K562 (cell line): ENCODE results near the gene CASR. TPM values are rescaled to one million over a fixed set of nuclear protein-coding genes. Genes with fewer than 3 reads are reported as not detected.

ENCODE experiments used
- ATAC-seq: fragments of 200-7000 bp; cut with Tn5 transposase; 3 replicates; pipeline ENCODE4 v1.9.1; 2020; ENCODE audit warnings: moderate library complexity
- BruUV-seq: library from RNA; stranded (reverse); fragments of 400-500 nt; replicated peaks from 2 replicates; lab custom pipeline; 2021; lab: Mats Ljungman, UMichigan
- CTCF ChIA-PET: fragments of 300-600 bp; formaldehyde crosslinking; extraction: SDS; loops from one replicate; lab custom pipeline; 2021; ENCODE audit warnings: low intra/inter-chr PET ratio; lab: Yijun Ruan, JAX
- POLR2A ChIA-PET: fragments of 300-600, 350-650 bp; sonication (Branson Sonifier 250); formaldehyde crosslinking; extraction: SDS; loops from one replicate; lab custom pipeline; 2021; ENCODE audit warnings: antibody characterized with exemption, inconsistent platforms; lab: Yijun Ruan, JAX
- DNase-seq, 4 experiments: peaks; one replicate each; pipeline versions ENCODE4 v3.0.0 to v3.0.0-alpha.2; 2011 to 2018; ENCODE audit warnings: low spot score in 3 of 4, mixed read lengths in 3 of 4; ENCODE audit errors: extremely low read depth in 1 of 4
- FAIRE-seq: peaks from 2 replicates; lab custom pipeline; 2011; peaks lifted over from hg19 to GRCh38; lab: Jason Lieb, UNC
- H2AFZ ChIP-seq: 2 replicates; pipeline ENCODE4 v1.6.0; 2011; ENCODE audit warnings: low read depth, low read length, control low read depth, inconsistent platforms
- H3K27ac ChIP-seq: fragments of 200-600 bp; 3 replicates; pipeline ENCODE4 v1.8.0; 2011; ENCODE audit warnings: low read depth, mild to moderate bottlenecking, control low read depth, inconsistent platforms, low read length, moderate library complexity, mixed read lengths; ENCODE audit errors: extremely low read depth
- H3K27me3 ChIP-seq, 2 experiments: fragments of 300-600 bp in 1 of 2; 2 replicates in 1 of 2; 3 replicates in 1 of 2; pipeline versions ENCODE4 v1.6.0 to v1.8.0; 2011; ENCODE audit warnings: inconsistent platforms in 2 of 2, low read length in 2 of 2, mild to moderate bottlenecking in 1 of 2, mixed read lengths in 1 of 2, moderate library complexity in 1 of 2; ENCODE audit not compliant: control insufficient read depth in 2 of 2, insufficient read depth in 2 of 2
- H3K36me3 ChIP-seq: fragments of 300-600 bp; 3 replicates; pipeline ENCODE4 v1.8.0; 2011; ENCODE audit warnings: mild to moderate bottlenecking, low read length, inconsistent platforms; ENCODE audit not compliant: control insufficient read depth, insufficient read depth
- H3K4me1 ChIP-seq, 2 experiments: fragments of 200-600 bp in 1 of 2; replicated peaks in 1 of 2; 2 replicates in 1 of 2; 3 replicates in 1 of 2; pipeline versions ENCODE4 v1.5.1 to v1.8.0; 2011; ENCODE audit warnings: inconsistent platforms in 2 of 2, low read length in 2 of 2, mild to moderate bottlenecking in 1 of 2, mixed read lengths in 1 of 2, moderate library complexity in 1 of 2; ENCODE audit not compliant: control insufficient read depth in 2 of 2, insufficient read depth in 2 of 2
- H3K4me2 ChIP-seq: 2 replicates; pipeline ENCODE4 v1.6.1; 2011; ENCODE audit warnings: low read length, control low read depth, inconsistent platforms, mixed read lengths; ENCODE audit not compliant: insufficient read depth
- H3K4me3 ChIP-seq: fragments of 200-600 bp; sonication (generic), shearing (Covaris generic); 2 replicates; pipeline ENCODE4 v1.5.1; 2016; ENCODE audit warnings: control low read depth, inconsistent platforms
- H3K79me2 ChIP-seq: fragments of 200-600 bp; 3 replicates; pipeline ENCODE4 v1.8.0; 2011; ENCODE audit warnings: low read length, inconsistent platforms; ENCODE audit not compliant: control insufficient read depth, insufficient read depth
- H3K9ac ChIP-seq, 2 experiments: 2 replicates each; pipeline versions ENCODE4 v1.6.0 to v1.6.1; 2011; ENCODE audit warnings: low read depth in 2 of 2, low read length in 2 of 2, control low read depth in 1 of 2, inconsistent platforms in 1 of 2, mild to moderate bottlenecking in 1 of 2, mixed read lengths in 1 of 2; ENCODE audit not compliant: insufficient read depth in 1 of 2
- H3K9me1 ChIP-seq: one replicate; pipeline ENCODE4 v1.6.0; 2011; ENCODE audit warnings: inconsistent platforms, mild to moderate bottlenecking, low read length, moderate library complexity; ENCODE audit not compliant: control insufficient read depth, insufficient read depth
- H3K9me3 ChIP-seq: replicated peaks from 2 replicates; pipeline ENCODE4 v1.5.1; 2011; ENCODE audit warnings: low read depth, low read length, inconsistent platforms; ENCODE audit not compliant: control insufficient read depth, insufficient read depth
- H4K20me1 ChIP-seq: replicated peaks from 2 replicates; pipeline ENCODE4 v1.6.1; 2011; ENCODE audit warnings: low read length, inconsistent platforms, mixed read lengths; ENCODE audit not compliant: control insufficient read depth, insufficient read depth
- CEBPB ChIP-seq: fragments of 450-650 bp; IDR thresholded peaks from 2 replicates; pipeline ENCODE4 v1.6.1; 2016; ENCODE audit warnings: missing genetic modification characterization, missing compliant biosample characterization
- ESRRA ChIP-seq: fragments of 450-650 bp; IDR thresholded peaks from 2 replicates; pipeline ENCODE4 v1.6.1; 2014; ENCODE audit warnings: low read depth, mild to moderate bottlenecking, moderate library complexity, borderline replicate concordance
- GABPB1 ChIP-seq: sonication (generic); formaldehyde crosslinking; IDR thresholded peaks from 2 replicates; pipeline ENCODE4 v1.8.0; 2022; ENCODE audit warnings: mild to moderate bottlenecking, missing genetic modification reagents
- KDM5B ChIP-seq: fragments of 200-600 bp; sonication (generic); IDR thresholded peaks from 2 replicates; pipeline ENCODE4 v1.6.1; 2012; ENCODE audit warnings: low read depth, mild to moderate bottlenecking, moderate library complexity, low read length, control low read depth, inconsistent platforms; ENCODE audit not compliant: insufficient replicate concordance
- L3MBTL2 ChIP-seq: fragments of 450-650 bp; IDR thresholded peaks from 2 replicates; pipeline ENCODE4 v1.6.1; 2016; ENCODE audit warnings: mild to moderate bottlenecking, moderate library complexity
- RAD21 ChIP-seq, 2 experiments: fragments of 250-450 bp in 1 of 2; fragments of 450-650 bp in 1 of 2; sonication (Bioruptor Pico) in 1 of 2; formaldehyde crosslinking in 1 of 2; IDR thresholded peaks in 1 of 2; conservative IDR thresholded peaks in 1 of 2; 2 replicates each; pipeline versions ENCODE4 v1.4.0 to v1.8.0; 2020 to 2022; ENCODE audit warnings: mild to moderate bottlenecking in 2 of 2, moderate library complexity in 1 of 2
- SREBF2 ChIP-seq: sonication (generic); formaldehyde crosslinking; IDR thresholded peaks from 2 replicates; pipeline ENCODE4 v1.4.0; 2020; ENCODE audit warnings: mild to moderate bottlenecking, missing genetic modification reagents
- ZNF124 ChIP-seq: sonication (generic); formaldehyde crosslinking; IDR thresholded peaks from 2 replicates; pipeline ENCODE4 v1.8.1; 2022; ENCODE audit warnings: missing genetic modification reagents
- ZSCAN29 ChIP-seq: fragments of 450-650 bp; IDR thresholded peaks from 2 replicates; pipeline ENCODE4 v1.6.1; 2017
- ZZZ3 ChIP-seq: fragments of 450-650 bp; IDR thresholded peaks from 2 replicates; pipeline ENCODE4 v1.6.1; 2016; ENCODE audit warnings: antibody characterized with exemption, mild to moderate bottlenecking, moderate library complexity
- WGBS: fragments of 100-300 bp; shearing (Covaris generic); methylation state at CpG from one replicate; pipeline ENCODE4 v1.1.6; 2016; ENCODE audit warnings: low coverage, mixed read lengths; ENCODE audit not compliant: insufficient coverage; ENCODE audit errors: missing lambda C conversion rate; 5-methylcytosine and 5-hydroxymethylcytosine counted together
- in situ Hi-C: fragments of 300-500 bp; cut with MboI; formaldehyde crosslinking; loops from 4 replicates; pipeline ENCODE4 v1.15.0; 2018; ENCODE audit warnings: inconsistent platforms, mixed read lengths
- intact Hi-C: fragments of 100-400 bp; cut with micrococcal nuclease; formaldehyde crosslinking; loops from 2 replicates; pipeline ENCODE4 v1.14.2; 2022
- polyA plus RNA-seq, 8 experiments: library from polyadenylated mRNA; depleted of rRNA in 4 of 8; stranded (reverse) in 5 of 8; unstranded in 3 of 8; fragments of >200 nt; fragmentation: Nextera tagmentation in 2 of 8; fragmentation: Illumina TruSeq in 1 of 8; extraction: Ambion mirVana in 2 of 8; extraction: Trizol in 1 of 8; gene quantifications; 2 replicates each; pipeline versions ENCODE4 v1.2.1 to v1.2.3, GENCODE V29; 2011 to 2014; ENCODE audit warnings: inconsistent platforms in 1 of 8, missing spikeins in 1 of 8
- total RNA-seq, 7 experiments: library from RNA; depleted of rRNA in 6 of 7; stranded (reverse); fragments of >200 nt in 6 of 7; fragmentation: Illumina TruSeq in 2 of 7; extraction: Trizol in 2 of 7; gene quantifications; 2 replicates each; pipeline versions ENCODE4 v1.2.1 to v1.2.3, GENCODE V29; 2011 to 2021; ENCODE audit warnings: low replicate concordance in 1 of 7
- TF ChIP-seq, protein P1 (sequence below): fragments of 250-450 bp; sonication (Bioruptor Pico); IDR thresholded peaks from 2 replicates; pipeline ENCODE4 v1.5.0; 2022; ENCODE audit warnings: mild to moderate bottlenecking
- TF ChIP-seq, protein P2 (sequence below): fragments of 450-650 bp; IDR thresholded peaks from one replicate; pipeline ENCODE4 v1.6.1; 2018; ENCODE audit warnings: mild to moderate bottlenecking, moderate library complexity; ENCODE audit not compliant: partially characterized antibody
- TF ChIP-seq, protein P3 (sequence below): fragments of 150-350 bp; IDR thresholded peaks from 2 replicates; pipeline ENCODE4 v1.6.1; 2014; ENCODE audit warnings: low read depth, mild to moderate bottlenecking, low read length, borderline replicate concordance

CASR gene
- total and polyA plus RNA-seq, 9 of the 15 experiments (the other 6 are each of a cell fraction or from before 2014, with no cell fraction given), result not detected

DNA sequence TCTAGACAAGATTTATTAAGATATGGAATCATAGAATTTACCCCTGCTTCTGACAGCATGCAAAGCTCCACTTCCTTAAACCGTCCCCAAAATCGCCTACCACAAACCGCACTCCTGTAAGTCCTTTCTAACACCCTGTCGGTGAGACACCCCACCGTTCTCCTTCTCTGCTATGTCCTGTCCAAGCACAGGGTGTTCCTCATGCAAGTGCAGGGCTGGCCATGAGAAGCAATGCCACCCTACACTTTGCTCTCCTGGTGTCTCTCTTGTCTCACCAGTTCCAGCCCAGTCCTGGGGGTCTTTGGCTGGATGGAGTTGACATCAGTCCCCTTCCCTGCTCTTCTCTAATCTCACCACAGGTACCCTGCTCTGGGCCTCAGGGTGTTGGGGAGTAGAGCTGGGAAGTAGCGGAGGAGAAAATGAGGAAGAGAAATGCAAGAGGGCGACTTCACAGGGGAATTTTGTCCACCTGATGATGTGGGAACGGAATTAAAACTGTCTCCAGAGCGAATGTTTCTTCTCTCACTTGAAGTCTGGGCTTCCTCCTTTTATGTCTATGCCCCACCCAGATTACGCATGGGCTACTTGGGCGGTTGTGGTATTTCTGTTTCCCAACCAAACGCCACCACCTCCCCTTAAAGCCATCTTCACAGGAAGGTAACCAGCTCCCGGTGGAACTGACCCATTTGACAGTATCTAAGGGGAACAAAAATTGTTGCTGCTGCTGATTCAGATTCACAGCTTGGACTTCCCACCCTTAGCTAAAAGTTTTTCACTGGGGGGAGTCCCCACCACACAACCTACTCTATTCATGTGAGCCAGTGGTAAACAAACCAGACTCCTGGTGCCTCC, 49.9 kb downstream of the CASR start:
- Histone ChIP-seq H2AFZ (no peak overlapping the region), H3K9me3 (no peaks in the 10 kb centered on the region), H3K9ac (no peak overlapping the region)
- BruUV-seq, result no TSS peak
- ATAC-seq, result no peak
- TF ChIP-seq ZSCAN29, result no peak
- no peak for TF ChIP-seq SREBF2
- TF ChIP-seq RAD21 (CRISPR knock-in tag; conservative IDR thresholded peaks at IDR 0.05 in 1 of 2, IDR thresholded peaks at IDR 0.05 in 1 of 2), result no peak
- TF ChIP-seq ZNF124 (CRISPR knock-in tag), result no peak
- TF ChIP-seq, protein P1, sequence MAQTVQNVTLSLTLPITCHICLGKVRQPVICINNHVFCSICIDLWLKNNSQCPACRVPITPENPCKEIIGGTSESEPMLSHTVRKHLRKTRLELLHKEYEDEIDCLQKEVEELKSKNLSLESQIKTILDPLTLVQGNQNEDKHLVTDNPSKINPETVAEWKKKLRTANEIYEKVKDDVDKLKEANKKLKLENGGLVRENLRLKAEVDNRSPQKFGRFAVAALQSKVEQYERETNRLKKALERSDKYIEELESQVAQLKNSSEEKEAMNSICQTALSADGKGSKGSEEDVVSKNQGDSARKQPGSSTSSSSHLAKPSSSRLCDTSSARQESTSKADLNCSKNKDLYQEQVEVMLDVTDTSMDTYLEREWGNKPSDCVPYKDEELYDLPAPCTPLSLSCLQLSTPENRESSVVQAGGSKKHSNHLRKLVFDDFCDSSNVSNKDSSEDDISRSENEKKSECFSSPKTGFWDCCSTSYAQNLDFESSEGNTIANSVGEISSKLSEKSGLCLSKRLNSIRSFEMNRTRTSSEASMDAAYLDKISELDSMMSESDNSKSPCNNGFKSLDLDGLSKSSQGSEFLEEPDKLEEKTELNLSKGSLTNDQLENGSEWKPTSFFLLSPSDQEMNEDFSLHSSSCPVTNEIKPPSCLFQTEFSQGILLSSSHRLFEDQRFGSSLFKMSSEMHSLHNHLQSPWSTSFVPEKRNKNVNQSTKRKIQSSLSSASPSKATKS (CRISPR knock-in tag), result no peak
- TF ChIP-seq, protein P2, sequence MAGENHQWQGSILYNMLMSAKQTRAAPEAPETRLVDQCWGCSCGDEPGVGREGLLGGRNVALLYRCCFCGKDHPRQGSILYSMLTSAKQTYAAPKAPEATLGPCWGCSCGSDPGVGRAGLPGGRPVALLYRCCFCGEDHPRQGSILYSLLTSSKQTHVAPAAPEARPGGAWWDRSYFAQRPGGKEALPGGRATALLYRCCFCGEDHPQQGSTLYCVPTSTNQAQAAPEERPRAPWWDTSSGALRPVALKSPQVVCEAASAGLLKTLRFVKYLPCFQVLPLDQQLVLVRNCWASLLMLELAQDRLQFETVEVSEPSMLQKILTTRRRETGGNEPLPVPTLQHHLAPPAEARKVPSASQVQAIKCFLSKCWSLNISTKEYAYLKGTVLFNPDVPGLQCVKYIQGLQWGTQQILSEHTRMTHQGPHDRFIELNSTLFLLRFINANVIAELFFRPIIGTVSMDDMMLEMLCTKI, result no peak
- TF ChIP-seq GABPB1 (CRISPR knock-in tag), result no peak
- TF ChIP-seq, protein P3, sequence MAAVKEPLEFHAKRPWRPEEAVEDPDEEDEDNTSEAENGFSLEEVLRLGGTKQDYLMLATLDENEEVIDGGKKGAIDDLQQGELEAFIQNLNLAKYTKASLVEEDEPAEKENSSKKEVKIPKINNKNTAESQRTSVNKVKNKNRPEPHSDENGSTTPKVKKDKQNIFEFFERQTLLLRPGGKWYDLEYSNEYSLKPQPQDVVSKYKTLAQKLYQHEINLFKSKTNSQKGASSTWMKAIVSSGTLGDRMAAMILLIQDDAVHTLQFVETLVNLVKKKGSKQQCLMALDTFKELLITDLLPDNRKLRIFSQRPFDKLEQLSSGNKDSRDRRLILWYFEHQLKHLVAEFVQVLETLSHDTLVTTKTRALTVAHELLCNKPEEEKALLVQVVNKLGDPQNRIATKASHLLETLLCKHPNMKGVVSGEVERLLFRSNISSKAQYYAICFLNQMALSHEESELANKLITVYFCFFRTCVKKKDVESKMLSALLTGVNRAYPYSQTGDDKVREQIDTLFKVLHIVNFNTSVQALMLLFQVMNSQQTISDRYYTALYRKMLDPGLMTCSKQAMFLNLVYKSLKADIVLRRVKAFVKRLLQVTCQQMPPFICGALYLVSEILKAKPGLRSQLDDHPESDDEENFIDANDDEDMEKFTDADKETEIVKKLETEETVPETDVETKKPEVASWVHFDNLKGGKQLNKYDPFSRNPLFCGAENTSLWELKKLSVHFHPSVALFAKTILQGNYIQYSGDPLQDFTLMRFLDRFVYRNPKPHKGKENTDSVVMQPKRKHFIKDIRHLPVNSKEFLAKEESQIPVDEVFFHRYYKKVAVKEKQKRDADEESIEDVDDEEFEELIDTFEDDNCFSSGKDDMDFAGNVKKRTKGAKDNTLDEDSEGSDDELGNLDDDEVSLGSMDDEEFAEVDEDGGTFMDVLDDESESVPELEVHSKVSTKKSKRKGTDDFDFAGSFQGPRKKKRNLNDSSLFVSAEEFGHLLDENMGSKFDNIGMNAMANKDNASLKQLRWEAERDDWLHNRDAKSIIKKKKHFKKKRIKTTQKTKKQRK, result no peak
- TF ChIP-seq ZZZ3, result no peak
- TF ChIP-seq L3MBTL2, result no peak
- TF ChIP-seq CEBPB (tag), result no peak
- TF ChIP-seq ESRRA, result no peak
- TF ChIP-seq KDM5B, result no peak
- TF ChIP-seq, all 486 proteins: peak for 0
- CTCF ChIA-PET, result no interaction called here
- no peak for DNase-seq
- FAIRE-seq, result no peak
- Histone ChIP-seq H3K27ac (no peak overlapping the region), H3K4me1 (no peaks in the 10 kb centered on the region), H3K4me3 (no peak overlapping the region), H3K79me2 (no peaks in the 10 kb centered on the region), H3K27me3 (peaks cover 0 to 8% of the 10 kb centered on the region in 2 experiments; a peak in 1 of 5 replicates), H3K36me3 (no peaks in the 10 kb centered on the region), H3K4me2 (no peak overlapping the region), H3K9me1 (no peaks in the 10 kb centered on the region), H4K20me1 (no peaks in the 10 kb centered on the region)
- intact Hi-C loops, result no loop called here
- in situ Hi-C loops, result no loop called here
- 1% methylated on average over 11 of the region's 13 CpGs for WGBS
- POLR2A ChIA-PET, result interaction anchor here (0.7 kb wide), 1 partner anchor 595 kb away, joined by 3 read pairs; no protein-coding TSS in a partner anchor
